Measurements from ENCODE around the gene TMC5.

- TF ChIP-seq CREB1 (IDR thresholded peaks at IDR 0.05): no peak
- TF ChIP-seq MAX (IDR thresholded peaks at IDR 0.05): no peak
- TF ChIP-seq CTCF (IDR thresholded peaks at IDR 0.05; ENCODE audit: control extremely low read depth in 1 of 3, insufficient read depth in 1 of 3, low read depth in 1 of 3, low read length in 3 of 3): no peak
- TF ChIP-seq POLR2A (IDR thresholded peaks at IDR 0.05; ENCODE audit: control extremely low read depth in 1 of 2, low read depth in 2 of 2, low read length in 2 of 2): no peak
- TF ChIP-seq EZH2 (IDR thresholded peaks at IDR 0.05; ENCODE audit: low read depth, low read length, severe bottlenecking): no peak
- TF ChIP-seq EP300 (IDR thresholded peaks at IDR 0.05; ENCODE audit: borderline replicate concordance in 1 of 2, low read depth in 2 of 2, low read length in 2 of 2): no peak
- TF ChIP-seq RAD21 (IDR thresholded peaks at IDR 0.05 in 1 of 2, conservative IDR thresholded peaks at IDR 0.05 in 1 of 2; ENCODE audit: low read depth in 2 of 2, low read length in 2 of 2): no peak
- TF ChIP-seq POLR2AphosphoS5 (IDR thresholded peaks at IDR 0.05; ENCODE audit: low read depth, low read length): no peak
- no peak for TF ChIP-seq CBX5 (IDR thresholded peaks at IDR 0.05; ENCODE audit: low read depth, low read length)
These were observed 34.5 kb upstream of the TMC5 start for GRCh38 chr16:19382887-19383816.
